Suprapubic skin (tissue), 4 donors: ENCODE results near the gene CUL5.

ENCODE experiments used
- CTCF ChIP-seq, 2 donors: fragments of 200-600 bp in 1 of 2; fragments of 450-650 bp in 1 of 2; sonication (generic) in 1 of 2; IDR thresholded peaks; one replicate each; pipeline ENCODE4 v1.5.1; 2016 to 2019; ENCODE audit warnings: antibody characterized with exemption in 2 of 2, mild to moderate bottlenecking in 1 of 2, moderate library complexity in 1 of 2
- EP300 ChIP-seq: sonication (generic); formaldehyde crosslinking; IDR thresholded peaks from one replicate; pipeline ENCODE4 v1.6.1; 2017; ENCODE audit warnings: antibody characterized with exemption
- POLR2A ChIP-seq, 2 donors: fragments of 450-650 bp; IDR thresholded peaks; one replicate each; pipeline ENCODE4 v1.6.1; 2017; ENCODE audit warnings: antibody characterized with exemption in 2 of 2, mild to moderate bottlenecking in 2 of 2, moderate library complexity in 2 of 2
- POLR2AphosphoS5 ChIP-seq, 3 donors: sonication (generic); formaldehyde crosslinking; IDR thresholded peaks; one replicate each; pipeline ENCODE4 v1.6.1; 2017; ENCODE audit warnings: antibody characterized with exemption in 3 of 3

GRCh38 chr11:108025387-108026080, 16.8 kb downstream of the CUL5 start:
- TF ChIP-seq POLR2AphosphoS5 (IDR thresholded peaks at IDR 0.05), result no peak
- TF ChIP-seq CTCF (IDR thresholded peaks at IDR 0.05), result no peak
- no peak for TF ChIP-seq POLR2A (IDR thresholded peaks at IDR 0.05)
- TF ChIP-seq EP300, result no peak
